ENCODE data around the gene ZNF385C.

Gene ZNF385C

DNA sequence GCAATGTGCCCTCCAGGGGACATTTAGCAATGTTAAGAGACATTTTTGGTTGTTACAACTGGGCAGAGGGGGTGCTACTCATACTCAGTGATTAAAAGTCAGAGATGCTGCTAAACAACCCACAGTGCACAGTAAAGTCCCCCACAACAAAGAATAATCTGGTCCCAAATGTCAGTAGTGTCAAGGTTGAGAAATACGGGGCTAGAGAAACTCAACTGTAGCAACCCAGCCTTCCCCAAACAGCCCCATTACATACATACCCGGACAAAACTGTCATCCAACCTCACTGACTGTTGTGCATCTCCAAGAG lies 101.5 kb downstream of the ZNF385C start:
- DNase-seq (ENCODE audit: low read depth in 4 of 4, low spot score in 1 of 4) = no peak

DNA sequence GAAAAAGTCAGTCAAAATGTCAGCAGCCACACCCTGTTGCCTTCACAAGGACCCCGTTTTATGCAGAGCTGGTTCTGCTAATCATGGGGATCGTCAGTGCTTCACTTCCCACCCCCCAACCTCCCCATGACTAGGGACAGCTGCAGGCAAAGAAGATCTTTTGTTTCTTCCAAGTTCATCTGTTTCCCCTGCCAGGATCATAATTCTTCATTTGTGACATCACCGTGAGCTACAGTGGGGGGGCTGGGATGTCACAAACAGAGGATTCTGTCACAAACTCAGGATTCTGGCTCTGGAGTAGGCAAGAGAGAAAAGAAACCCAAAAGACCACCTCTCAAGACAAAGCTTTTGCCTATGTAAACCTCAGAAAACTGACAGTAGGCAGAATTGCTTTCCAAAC lies 105.7 kb downstream of the ZNF385C start:
- no peak for DNase-seq (ENCODE audit: low read depth in 4 of 4, low spot score in 1 of 4)

- no peak for DNase-seq (ENCODE audit: low read depth in 4 of 4, low spot score in 1 of 4)
These were observed 108.4 kb downstream of the ZNF385C start for GRCh38 chr17:41989702-41990419.

DNA sequence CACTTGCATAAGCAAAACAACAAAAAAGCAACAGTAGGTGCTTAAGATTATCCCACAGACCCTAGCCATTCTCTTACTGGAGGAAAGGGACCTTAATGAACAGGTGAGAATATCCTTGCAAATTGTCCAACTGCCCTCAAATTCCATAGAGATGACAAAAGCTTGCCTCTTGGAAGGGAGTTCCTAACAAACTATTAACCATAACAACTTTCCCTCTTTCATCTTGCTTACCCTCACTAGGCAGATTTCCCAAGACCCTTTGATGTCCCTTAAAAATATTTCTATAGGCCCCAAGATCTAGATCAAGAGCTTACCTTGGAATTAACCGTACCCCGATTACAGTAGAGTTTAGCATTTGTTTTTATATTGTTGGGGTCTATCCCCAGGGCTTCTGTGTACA lies 109.9 kb downstream of the ZNF385C start:
- DNase-seq (ENCODE audit: low read depth in 4 of 4, low spot score in 1 of 4) = no peak

DNA sequence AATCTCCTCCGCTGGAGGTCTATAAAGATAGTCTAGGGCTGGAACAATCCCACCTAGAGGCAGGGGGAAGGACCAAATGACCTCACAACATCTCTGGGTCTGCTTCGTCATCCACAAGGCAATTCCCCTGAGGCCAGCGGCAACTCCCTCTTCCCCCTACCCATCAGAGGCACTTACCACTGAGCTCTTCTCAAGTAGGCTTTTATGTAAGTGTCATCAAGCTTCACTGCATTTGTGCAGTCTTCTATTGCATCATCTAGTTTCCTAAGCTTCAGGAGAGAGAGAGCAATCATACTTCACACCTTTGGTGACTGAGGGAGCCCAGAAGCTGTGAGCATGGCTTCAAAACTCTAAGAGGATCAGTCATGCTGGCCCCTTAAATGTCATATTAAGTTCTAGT lies 110.6 kb downstream of the ZNF385C start:
- DNase-seq (ENCODE audit: low read depth in 4 of 4, low spot score in 1 of 4) = no peak

DNA sequence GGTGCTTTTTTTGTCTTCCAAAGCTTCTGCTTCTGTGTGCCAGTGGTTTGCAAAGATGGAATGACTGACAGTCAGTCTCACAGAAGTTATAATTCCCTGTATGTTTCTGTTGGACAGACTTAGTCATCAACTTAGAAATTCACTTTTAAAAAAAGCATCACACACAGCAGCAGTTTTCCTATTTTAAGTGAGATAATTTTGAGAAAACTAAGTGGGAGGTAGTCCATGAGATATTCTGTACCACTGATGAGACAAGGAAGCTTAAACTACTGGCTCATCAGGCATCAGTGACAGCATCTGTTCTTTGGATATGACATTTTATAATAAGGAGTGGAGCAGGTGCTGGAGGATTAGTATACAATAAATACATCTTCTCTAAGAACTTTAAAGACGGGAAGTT lies 111.6 kb downstream of the ZNF385C start:
- no peak for DNase-seq (ENCODE audit: low read depth in 4 of 4, low spot score in 1 of 4)

DNA sequence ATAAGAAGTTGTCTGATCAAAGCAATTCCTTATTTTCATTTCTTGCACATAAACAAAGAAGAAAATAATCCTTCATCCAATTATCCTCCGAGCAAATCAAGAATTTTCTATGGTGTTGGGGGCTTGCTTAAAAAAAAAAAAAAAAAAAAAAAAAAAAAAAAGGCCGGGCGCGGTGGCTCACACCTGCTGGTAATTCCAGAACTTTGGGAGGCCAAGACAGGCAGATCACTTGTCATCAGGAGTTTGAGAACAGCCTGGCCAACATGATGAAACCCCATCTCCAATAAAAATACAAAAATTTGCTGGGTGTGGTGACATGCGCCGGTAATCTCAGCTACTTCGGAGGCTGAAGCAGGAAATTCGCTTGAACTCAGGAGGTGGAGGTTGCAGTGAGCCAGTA lies 112.4 kb downstream of the ZNF385C start:
- no peak for DNase-seq (ENCODE audit: low read depth in 4 of 4, low spot score in 1 of 4)

GRCh38 chr17:41984454-41984853 lies 113.8 kb downstream of the ZNF385C start:
- DNase-seq (ENCODE audit: low read depth in 4 of 4, low spot score in 1 of 4) = no peak

GRCh38 chr17:41982026-41982760 lies 116.1 kb downstream of the ZNF385C start:
- DNase-seq (ENCODE audit: low read depth in 4 of 4, low spot score in 1 of 4) = no peak

- no peak for DNase-seq (ENCODE audit: low read depth in 4 of 4, low spot score in 1 of 4)
These were observed 120.3 kb downstream of the ZNF385C start for GRCh38 chr17:41977991-41978390.

GRCh38 chr17:41976142-41976768 lies 122.0 kb downstream of the ZNF385C start:
- no peak for DNase-seq (ENCODE audit: low read depth in 4 of 4, low spot score in 1 of 4)
